ENCODE measurements around the gene DOCK11.

The DOCK11 gene

DNA sequence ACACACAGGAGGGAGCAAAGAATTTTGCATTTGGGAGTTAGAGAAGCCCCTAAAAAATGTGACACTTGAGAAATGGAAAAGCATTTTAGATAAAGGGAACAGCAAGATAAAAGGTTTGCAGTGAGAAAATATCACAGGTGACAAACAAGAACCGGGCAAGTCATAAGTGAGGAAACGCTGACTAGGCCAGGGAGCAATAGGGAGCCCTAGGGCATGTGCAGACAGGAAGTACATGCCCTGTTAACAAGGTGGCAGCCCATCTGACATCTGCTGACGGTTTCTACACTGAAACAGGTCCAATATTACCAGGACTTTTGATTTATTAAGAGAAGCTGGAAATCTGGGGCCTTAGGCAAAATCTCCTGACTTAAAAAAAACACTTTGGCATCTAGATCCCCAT is 227.8 kb downstream of the DOCK11 start:
- 0 out of 2 replicates have a peak, but pooled peaks cover under 1% of the 10 kb centered on the region for H3K4me1 ChIP-seq (ENCODE audit: control insufficient read depth, insufficient read depth, low read length)
- no peak overlapping the region for H3K27ac ChIP-seq (ENCODE audit: extremely low read depth, low read depth, low read length)
- H3K36me3 ChIP-seq (ENCODE audit: control insufficient read depth in 2 of 2, insufficient read depth in 1 of 2, low read length in 2 of 2), result no peaks in the 10 kb centered on the region
- no peak overlapping the region for H3K4me3 ChIP-seq (ENCODE audit: low read depth, low read length)
- no peaks in the 10 kb centered on the region for H3K9me3 ChIP-seq (ENCODE audit: control insufficient read depth, insufficient read depth, low read depth, low read length)
- no peak for TF ChIP-seq ZBTB21 (tag by site-specific recombination; IDR thresholded peaks at IDR 0.05)
- no peak for TF ChIP-seq ZIC2 (tag by site-specific recombination; IDR thresholded peaks at IDR 0.05)
- TF ChIP-seq SP2 (tag by site-specific recombination; IDR thresholded peaks at IDR 0.05), result no peak
- TF ChIP-seq ZBTB8A (tag by site-specific recombination; IDR thresholded peaks at IDR 0.05), result no peak
- TF ChIP-seq ZNF548 (tag by site-specific recombination; IDR thresholded peaks at IDR 0.05), result no peak
- TF ChIP-seq OSR2 (tag by site-specific recombination; IDR thresholded peaks at IDR 0.05), result no peak
- TF ChIP-seq, protein P1, sequence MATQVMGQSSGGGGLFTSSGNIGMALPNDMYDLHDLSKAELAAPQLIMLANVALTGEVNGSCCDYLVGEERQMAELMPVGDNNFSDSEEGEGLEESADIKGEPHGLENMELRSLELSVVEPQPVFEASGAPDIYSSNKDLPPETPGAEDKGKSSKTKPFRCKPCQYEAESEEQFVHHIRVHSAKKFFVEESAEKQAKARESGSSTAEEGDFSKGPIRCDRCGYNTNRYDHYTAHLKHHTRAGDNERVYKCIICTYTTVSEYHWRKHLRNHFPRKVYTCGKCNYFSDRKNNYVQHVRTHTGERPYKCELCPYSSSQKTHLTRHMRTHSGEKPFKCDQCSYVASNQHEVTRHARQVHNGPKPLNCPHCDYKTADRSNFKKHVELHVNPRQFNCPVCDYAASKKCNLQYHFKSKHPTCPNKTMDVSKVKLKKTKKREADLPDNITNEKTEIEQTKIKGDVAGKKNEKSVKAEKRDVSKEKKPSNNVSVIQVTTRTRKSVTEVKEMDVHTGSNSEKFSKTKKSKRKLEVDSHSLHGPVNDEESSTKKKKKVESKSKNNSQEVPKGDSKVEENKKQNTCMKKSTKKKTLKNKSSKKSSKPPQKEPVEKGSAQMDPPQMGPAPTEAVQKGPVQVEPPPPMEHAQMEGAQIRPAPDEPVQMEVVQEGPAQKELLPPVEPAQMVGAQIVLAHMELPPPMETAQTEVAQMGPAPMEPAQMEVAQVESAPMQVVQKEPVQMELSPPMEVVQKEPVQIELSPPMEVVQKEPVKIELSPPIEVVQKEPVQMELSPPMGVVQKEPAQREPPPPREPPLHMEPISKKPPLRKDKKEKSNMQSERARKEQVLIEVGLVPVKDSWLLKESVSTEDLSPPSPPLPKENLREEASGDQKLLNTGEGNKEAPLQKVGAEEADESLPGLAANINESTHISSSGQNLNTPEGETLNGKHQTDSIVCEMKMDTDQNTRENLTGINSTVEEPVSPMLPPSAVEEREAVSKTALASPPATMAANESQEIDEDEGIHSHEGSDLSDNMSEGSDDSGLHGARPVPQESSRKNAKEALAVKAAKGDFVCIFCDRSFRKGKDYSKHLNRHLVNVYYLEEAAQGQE (tag by site-specific recombination; IDR thresholded peaks at IDR 0.05), result no peak
- TF ChIP-seq, protein P2, sequence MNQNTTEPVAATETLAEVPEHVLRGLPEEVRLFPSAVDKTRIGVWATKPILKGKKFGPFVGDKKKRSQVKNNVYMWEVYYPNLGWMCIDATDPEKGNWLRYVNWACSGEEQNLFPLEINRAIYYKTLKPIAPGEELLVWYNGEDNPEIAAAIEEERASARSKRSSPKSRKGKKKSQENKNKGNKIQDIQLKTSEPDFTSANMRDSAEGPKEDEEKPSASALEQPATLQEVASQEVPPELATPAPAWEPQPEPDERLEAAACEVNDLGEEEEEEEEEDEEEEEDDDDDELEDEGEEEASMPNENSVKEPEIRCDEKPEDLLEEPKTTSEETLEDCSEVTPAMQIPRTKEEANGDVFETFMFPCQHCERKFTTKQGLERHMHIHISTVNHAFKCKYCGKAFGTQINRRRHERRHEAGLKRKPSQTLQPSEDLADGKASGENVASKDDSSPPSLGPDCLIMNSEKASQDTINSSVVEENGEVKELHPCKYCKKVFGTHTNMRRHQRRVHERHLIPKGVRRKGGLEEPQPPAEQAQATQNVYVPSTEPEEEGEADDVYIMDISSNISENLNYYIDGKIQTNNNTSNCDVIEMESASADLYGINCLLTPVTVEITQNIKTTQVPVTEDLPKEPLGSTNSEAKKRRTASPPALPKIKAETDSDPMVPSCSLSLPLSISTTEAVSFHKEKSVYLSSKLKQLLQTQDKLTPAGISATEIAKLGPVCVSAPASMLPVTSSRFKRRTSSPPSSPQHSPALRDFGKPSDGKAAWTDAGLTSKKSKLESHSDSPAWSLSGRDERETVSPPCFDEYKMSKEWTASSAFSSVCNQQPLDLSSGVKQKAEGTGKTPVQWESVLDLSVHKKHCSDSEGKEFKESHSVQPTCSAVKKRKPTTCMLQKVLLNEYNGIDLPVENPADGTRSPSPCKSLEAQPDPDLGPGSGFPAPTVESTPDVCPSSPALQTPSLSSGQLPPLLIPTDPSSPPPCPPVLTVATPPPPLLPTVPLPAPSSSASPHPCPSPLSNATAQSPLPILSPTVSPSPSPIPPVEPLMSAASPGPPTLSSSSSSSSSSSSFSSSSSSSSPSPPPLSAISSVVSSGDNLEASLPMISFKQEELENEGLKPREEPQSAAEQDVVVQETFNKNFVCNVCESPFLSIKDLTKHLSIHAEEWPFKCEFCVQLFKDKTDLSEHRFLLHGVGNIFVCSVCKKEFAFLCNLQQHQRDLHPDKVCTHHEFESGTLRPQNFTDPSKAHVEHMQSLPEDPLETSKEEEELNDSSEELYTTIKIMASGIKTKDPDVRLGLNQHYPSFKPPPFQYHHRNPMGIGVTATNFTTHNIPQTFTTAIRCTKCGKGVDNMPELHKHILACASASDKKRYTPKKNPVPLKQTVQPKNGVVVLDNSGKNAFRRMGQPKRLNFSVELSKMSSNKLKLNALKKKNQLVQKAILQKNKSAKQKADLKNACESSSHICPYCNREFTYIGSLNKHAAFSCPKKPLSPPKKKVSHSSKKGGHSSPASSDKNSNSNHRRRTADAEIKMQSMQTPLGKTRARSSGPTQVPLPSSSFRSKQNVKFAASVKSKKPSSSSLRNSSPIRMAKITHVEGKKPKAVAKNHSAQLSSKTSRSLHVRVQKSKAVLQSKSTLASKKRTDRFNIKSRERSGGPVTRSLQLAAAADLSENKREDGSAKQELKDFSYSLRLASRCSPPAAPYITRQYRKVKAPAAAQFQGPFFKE (tag by site-specific recombination; IDR thresholded peaks at IDR 0.05; ENCODE audit: borderline replicate concordance), result no peak
- no peak for TF ChIP-seq ZNF394 (tag by site-specific recombination; IDR thresholded peaks at IDR 0.05; ENCODE audit: borderline replicate concordance)
- TF ChIP-seq ZNF549 (tag by site-specific recombination; IDR thresholded peaks at IDR 0.05), result no peak
- TF ChIP-seq, protein P3, sequence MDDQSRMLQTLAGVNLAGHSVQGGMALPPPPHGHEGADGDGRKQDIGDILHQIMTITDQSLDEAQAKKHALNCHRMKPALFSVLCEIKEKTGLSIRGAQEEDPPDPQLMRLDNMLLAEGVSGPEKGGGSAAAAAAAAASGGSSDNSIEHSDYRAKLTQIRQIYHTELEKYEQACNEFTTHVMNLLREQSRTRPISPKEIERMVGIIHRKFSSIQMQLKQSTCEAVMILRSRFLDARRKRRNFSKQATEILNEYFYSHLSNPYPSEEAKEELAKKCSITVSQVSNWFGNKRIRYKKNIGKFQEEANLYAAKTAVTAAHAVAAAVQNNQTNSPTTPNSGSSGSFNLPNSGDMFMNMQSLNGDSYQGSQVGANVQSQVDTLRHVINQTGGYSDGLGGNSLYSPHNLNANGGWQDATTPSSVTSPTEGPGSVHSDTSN (CRISPR knock-in tag; IDR thresholded peaks at IDR 0.05), result no peak
- TF ChIP-seq, protein P4, sequence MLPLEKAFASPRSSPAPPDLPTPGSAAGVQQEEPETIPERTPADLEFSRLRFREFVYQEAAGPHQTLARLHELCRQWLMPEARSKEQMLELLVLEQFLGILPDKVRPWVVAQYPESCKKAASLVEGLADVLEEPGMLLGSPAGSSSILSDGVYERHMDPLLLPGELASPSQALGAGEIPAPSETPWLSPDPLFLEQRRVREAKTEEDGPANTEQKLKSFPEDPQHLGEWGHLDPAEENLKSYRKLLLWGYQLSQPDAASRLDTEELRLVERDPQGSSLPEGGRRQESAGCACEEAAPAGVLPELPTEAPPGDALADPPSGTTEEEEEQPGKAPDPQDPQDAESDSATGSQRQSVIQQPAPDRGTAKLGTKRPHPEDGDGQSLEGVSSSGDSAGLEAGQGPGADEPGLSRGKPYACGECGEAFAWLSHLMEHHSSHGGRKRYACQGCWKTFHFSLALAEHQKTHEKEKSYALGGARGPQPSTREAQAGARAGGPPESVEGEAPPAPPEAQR (tag by site-specific recombination; IDR thresholded peaks at IDR 0.05), result no peak
- no peak for TF ChIP-seq ZBTB48 (tag by site-specific recombination; IDR thresholded peaks at IDR 0.05)
- CTCF ChIA-PET, result interaction anchor here (0.7 kb wide), 1 partner anchor 18 kb away, joined by 6 read pairs; no protein-coding TSS in a partner anchor
- POLR2A ChIA-PET, result no interaction called here

DNA sequence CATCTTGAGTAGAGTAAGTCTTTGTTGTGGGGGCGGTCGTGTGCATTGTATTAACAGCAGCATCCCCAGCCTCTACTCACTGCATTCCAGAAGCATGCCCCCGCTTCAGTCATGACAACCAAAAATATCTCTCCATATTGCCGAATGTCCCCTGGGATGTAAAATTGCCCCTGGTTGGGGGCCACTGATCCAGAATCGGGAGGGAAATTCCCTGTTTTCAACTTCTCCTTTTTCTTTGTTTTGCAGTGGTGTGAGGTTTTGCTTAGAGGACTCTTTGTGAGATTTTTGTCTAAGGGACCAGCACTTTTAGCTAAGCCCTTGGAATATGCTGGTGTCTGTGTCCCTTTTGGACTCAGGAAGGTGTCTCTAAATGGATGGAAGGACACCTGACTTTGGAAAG is 228.8 kb downstream of the DOCK11 start:
- Histone ChIP-seq H3K4me3 (ENCODE audit: low read depth, low read length) (no peak overlapping the region), H3K9me3 (ENCODE audit: control insufficient read depth, insufficient read depth, low read depth, low read length) (no peaks in the 10 kb centered on the region), H3K36me3 (ENCODE audit: control insufficient read depth in 2 of 2, insufficient read depth in 1 of 2, low read length in 2 of 2) (no peaks in the 10 kb centered on the region), H3K4me1 (ENCODE audit: control insufficient read depth, insufficient read depth, low read length) (0 out of 2 replicates have a peak, but pooled peaks cover 5% of the 10 kb centered on the region), H3K27ac (ENCODE audit: extremely low read depth, low read depth, low read length) (no peak overlapping the region)
- ChIA-PET CTCF (no interaction called here), POLR2A (no interaction called here)
- no peak for TF ChIP-seq KLF7 (tag by site-specific recombination; IDR thresholded peaks at IDR 0.05; ENCODE audit: borderline replicate concordance)
- TF ChIP-seq SETDB1 (IDR thresholded peaks at IDR 0.05; ENCODE audit: insufficient read length, low read length), result no peak
- no peak for TF ChIP-seq ZNF16 (tag by site-specific recombination; IDR thresholded peaks at IDR 0.05; ENCODE audit: low read depth)
- TF ChIP-seq ZNF660 (tag by site-specific recombination; IDR thresholded peaks at IDR 0.05), result no peak

Data from HEK293 (cell line).